ENCODE data around the gene MSMP.

MSMP gene

GRCh38 chr9:35771534-35771933, 17.5 kb upstream of the MSMP start:
- no peak for DNase-seq (ENCODE audit: low read depth)

GRCh38 chr9:35771075-35771433, 17.0 kb upstream of the MSMP start:
- no peak for DNase-seq (ENCODE audit: low read depth)

GRCh38 chr9:35769763-35770162, 15.7 kb upstream of the MSMP start:
- no peak for DNase-seq (ENCODE audit: low read depth)

GRCh38 chr9:35767458-35767857, 13.4 kb upstream of the MSMP start:
- DNase-seq (ENCODE audit: low read depth), result no peak

- no peak for DNase-seq (ENCODE audit: low read depth)
These were observed 12.9 kb upstream of the MSMP start for GRCh38 chr9:35766997-35767396.

- DNase-seq (ENCODE audit: low read depth), result no peak
These were observed 9.7 kb upstream of the MSMP start for GRCh38 chr9:35763803-35764202.

- no peak for DNase-seq (ENCODE audit: low read depth)
These were observed 9.1 kb upstream of the MSMP start for GRCh38 chr9:35763181-35763580.

GRCh38 chr9:35760651-35761050, 6.6 kb upstream of the MSMP start:
- DNase-seq (ENCODE audit: low read depth), result no peak

GRCh38 chr9:35759795-35760194, 5.7 kb upstream of the MSMP start:
- no peak for DNase-seq (ENCODE audit: low read depth)

GRCh38 chr9:35758475-35759050, 4.5 kb upstream of the MSMP start:
- DNase-seq (ENCODE audit: low read depth), result no peak

- no peak for DNase-seq (ENCODE audit: low read depth)
These were observed 3.8 kb upstream of the MSMP start for GRCh38 chr9:35757892-35758275.

GRCh38 chr9:35757226-35757891, 3.3 kb upstream of the MSMP start:
- no peak for DNase-seq (ENCODE audit: low read depth)

GRCh38 chr9:35756275-35757225, 2.5 kb upstream of the MSMP start:
- DNase-seq (ENCODE audit: low read depth), result peak; percentile 59

- DNase-seq (ENCODE audit: low read depth), result no peak
These were observed 995 bp upstream of the MSMP start for GRCh38 chr9:35755071-35755470.

GRCh38 chr9:35753466-35753865, 610 bp downstream of the MSMP start:
- DNase-seq (ENCODE audit: low read depth), result no peak

GRCh38 chr9:35750256-35750531, 3.9 kb downstream of the MSMP start:
- DNase-seq (ENCODE audit: low read depth), result no peak

GRCh38 chr9:35749515-35750255, 4.4 kb downstream of the MSMP start:
- no peak for DNase-seq (ENCODE audit: low read depth)

- DNase-seq (ENCODE audit: low read depth), result no peak
These were observed 5.1 kb downstream of the MSMP start, which contains the start of the genes GBA2 and RGP1 for GRCh38 chr9:35748858-35749514. Gene GBA2, minus strand, starts transcription at chr9:35749228. Its CDS starts 524 bp downstream, at chr9:35748704. Gene RGP1, plus strand, starts transcription at chr9:35749287. Its CDS starts 469 bp downstream, at chr9:35749756.

- no peak for DNase-seq (ENCODE audit: low read depth)
These were observed 5.7 kb downstream of the MSMP start for GRCh38 chr9:35748242-35748857.

GRCh38 chr9:35746583-35746982, 7.5 kb downstream of the MSMP start:
- DNase-seq (ENCODE audit: low read depth), result no peak

GRCh38 chr9:35745569-35745968, 8.5 kb downstream of the MSMP start:
- DNase-seq (ENCODE audit: low read depth), result no peak

Measured in stimulated activated CD8-positive, alpha-beta memory T cell treated with anti-CD3 and anti-CD28 coated beads, Interleukin-7, amount 100 ng/mL, for 24 hours (primary cell).